Endothelial cell of umbilical vein (primary cell): ENCODE data around the gene RNF126.

ENCODE experiments used
- CTCF ChIP-seq, 2 donors: IDR thresholded peaks; 1 replicate in 1 of 2; 2 replicates in 1 of 2; pipeline ENCODE4 v1.5.1; 2011; ENCODE audit warnings: low read length in 2 of 2, mild to moderate bottlenecking in 2 of 2, moderate library complexity in 2 of 2, control low read depth in 1 of 2, inconsistent platforms in 1 of 2, low read depth in 1 of 2; ENCODE audit not compliant: insufficient read depth in 1 of 2; ENCODE audit errors: extremely low read depth in 1 of 2
- FOS ChIP-seq: IDR thresholded peaks from 2 replicates; pipeline ENCODE4 v1.6.1; 2011; ENCODE audit warnings: mild to moderate bottlenecking, low read length, moderate library complexity, borderline replicate concordance; ENCODE audit not compliant: insufficient read depth
- MAX ChIP-seq: IDR thresholded peaks from 2 replicates; pipeline ENCODE4 v1.6.1; 2011; ENCODE audit not compliant: insufficient read depth, insufficient read length
- POLR2A ChIP-seq: IDR thresholded peaks from 2 replicates; pipeline ENCODE4 v1.6.1; 2012; ENCODE audit warnings: low read depth, mild to moderate bottlenecking, control low read depth, low read length
- POLR2AphosphoS5 ChIP-seq: IDR thresholded peaks from 2 replicates; pipeline ENCODE4 v1.6.1; 2012; ENCODE audit warnings: low read depth, mild to moderate bottlenecking, control low read depth, low read length, moderate library complexity; ENCODE audit not compliant: insufficient read depth

DNA sequence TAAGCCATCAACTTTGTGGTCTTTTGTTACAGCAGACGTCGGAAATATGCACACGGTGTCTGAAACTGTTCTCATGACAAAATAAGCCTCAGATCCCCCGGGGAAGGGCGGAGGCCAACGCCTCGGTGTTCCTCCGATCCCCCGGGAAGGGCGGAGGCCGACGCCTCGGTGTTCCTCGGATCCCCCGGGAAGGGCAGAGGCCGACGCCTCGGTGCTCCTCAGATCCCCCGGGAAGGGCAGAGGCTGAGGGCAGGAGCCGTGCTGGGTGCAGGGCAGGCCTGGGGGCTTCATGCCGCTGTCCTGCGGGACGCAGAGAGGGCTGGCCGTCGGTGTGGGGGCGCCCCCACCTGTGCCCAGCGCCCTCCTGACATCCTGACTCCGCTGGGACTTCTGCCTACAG, 18.7 kb downstream of the RNF126 start:
- TF ChIP-seq CTCF (IDR thresholded peaks at IDR 0.05; ENCODE audit: extremely low read depth in 1 of 2, insufficient read depth in 1 of 2, low read depth in 1 of 2, low read length in 2 of 2) (no peak), POLR2AphosphoS5 (no peak), POLR2A (no peak), MAX (no peak), FOS (no peak)
